ENCODE results near the gene CERS6.

DNA sequence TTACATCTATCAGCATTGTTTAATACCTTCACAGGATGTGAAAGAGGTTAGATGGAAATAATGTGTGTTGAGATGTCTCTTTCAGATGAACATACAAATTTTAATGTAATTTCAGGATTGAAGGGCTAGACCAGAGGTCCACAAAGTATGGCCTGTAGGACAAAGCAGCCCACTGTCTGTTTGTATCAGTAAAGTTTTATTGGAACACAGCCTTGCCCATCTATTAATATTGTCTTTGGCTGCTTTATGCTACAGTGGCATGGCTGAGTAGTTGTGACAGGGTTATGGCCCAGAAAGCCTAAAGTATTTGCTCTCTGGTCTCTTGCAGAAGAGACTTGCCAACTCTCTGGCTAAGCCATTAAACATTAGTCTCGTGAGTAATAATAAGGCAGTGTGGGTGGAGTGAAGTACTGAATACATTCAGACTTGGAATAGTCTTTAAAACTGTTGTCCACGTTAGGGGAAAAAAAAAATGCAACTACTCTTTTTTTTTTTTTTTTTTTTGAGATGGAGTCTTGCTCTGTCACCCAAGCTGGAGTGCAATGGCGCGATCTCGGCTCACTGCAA is 271.9 kb downstream of the CERS6 start:
- TF ChIP-seq CTBP1 (IDR thresholded peaks at IDR 0.05; ENCODE audit: borderline replicate concordance) = no peak
- TF ChIP-seq BHLHE40 (IDR thresholded peaks at IDR 0.05; ENCODE audit: borderline replicate concordance) = no peak
- no peak for TF ChIP-seq ARNT (IDR thresholded peaks at IDR 0.05)
- TF ChIP-seq ZNF384 (IDR thresholded peaks at IDR 0.05) = no peak
- TF ChIP-seq LEF1 (IDR thresholded peaks at IDR 0.05; ENCODE audit: borderline replicate concordance) = no peak
- TF ChIP-seq FOXA1 (IDR thresholded peaks at IDR 0.05) = no peak
- TF ChIP-seq FOXM1 (IDR thresholded peaks at IDR 0.05; ENCODE audit: borderline replicate concordance) = no peak
- TF ChIP-seq SP1 (IDR thresholded peaks at IDR 0.05) = no peak
- TF ChIP-seq TARDBP (IDR thresholded peaks at IDR 0.05) = no peak
- TF ChIP-seq SUZ12 (IDR thresholded peaks at IDR 0.05) = no peak
- TF ChIP-seq FOXK2 (IDR thresholded peaks at IDR 0.05) = no peak
- no peak for TF ChIP-seq NFRKB (IDR thresholded peaks at IDR 0.05)
- no peak for TF ChIP-seq HDGF (IDR thresholded peaks at IDR 0.05; ENCODE audit: borderline replicate concordance)

All from HEK293T (cell line).